ENCODE data around the gene PSMC3IP.

The PSMC3IP gene

DNA sequence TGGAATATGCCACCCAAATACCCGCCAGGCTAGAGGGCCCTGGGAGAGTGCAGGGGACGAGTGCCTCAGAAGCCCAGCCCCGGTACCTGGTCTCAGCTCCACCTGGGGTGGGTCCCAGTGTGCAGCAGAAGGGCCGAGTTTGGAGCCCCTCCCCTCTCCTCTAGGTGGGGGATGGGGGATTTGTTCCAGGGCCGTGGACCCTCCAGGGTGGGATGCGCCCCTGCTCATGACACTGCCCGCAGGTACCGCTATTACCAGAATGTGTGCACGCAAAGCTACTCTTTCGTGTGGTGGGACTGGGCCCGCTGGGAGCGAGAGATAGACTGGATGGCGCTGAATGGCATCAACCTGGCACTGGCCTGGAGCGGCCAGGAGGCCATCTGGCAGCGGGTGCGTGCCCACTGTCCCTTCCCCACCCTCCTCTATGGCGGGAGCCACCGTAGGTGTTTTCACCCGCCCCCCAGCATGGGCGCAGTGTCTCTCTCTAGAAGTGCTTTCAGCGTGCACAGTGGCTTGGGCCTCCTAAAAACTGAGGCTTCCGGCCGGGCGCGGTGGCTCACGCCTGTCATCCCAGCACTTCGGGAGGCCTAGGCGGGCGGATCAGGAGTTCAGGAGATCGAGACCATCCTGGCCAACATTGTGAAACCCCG, 40.2 kb downstream of the PSMC3IP start:
- no peak for TF ChIP-seq POLR2A (IDR thresholded peaks at IDR 0.05; ENCODE audit: extremely low read depth, insufficient read length)
- no peak for TF ChIP-seq CTCF (IDR thresholded peaks at IDR 0.05; ENCODE audit: low read depth, low read length)
- H3K4me3 ChIP-seq (ENCODE audit: low read depth, low read length), result peak overlapping the region; percentile 85
- DNase-seq (ENCODE audit: low read depth), result no peak

- peak; percentile 90 for DNase-seq (ENCODE audit: low read depth)
- TF ChIP-seq CTCF (IDR thresholded peaks at IDR 0.05; ENCODE audit: low read depth, low read length) (no peak), POLR2A (IDR thresholded peaks at IDR 0.05; ENCODE audit: extremely low read depth, insufficient read length) (peak; percentile 9), MYC (IDR thresholded peaks at IDR 0.05; ENCODE audit: low read depth, low read length) (peak; percentile 95)
- TF ChIP-seq, protein P1, sequence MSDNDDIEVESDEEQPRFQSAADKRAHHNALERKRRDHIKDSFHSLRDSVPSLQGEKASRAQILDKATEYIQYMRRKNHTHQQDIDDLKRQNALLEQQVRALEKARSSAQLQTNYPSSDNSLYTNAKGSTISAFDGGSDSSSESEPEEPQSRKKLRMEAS (IDR thresholded peaks at IDR 0.05; ENCODE audit: low read depth, low read length), result peak; percentile 93
- H3K4me3 ChIP-seq (ENCODE audit: low read depth, low read length), result peak overlapping the region; percentile 85
Measured at GRCh38 chr17:42536372-42537155, 41.0 kb downstream of the PSMC3IP start.

GRCh38 chr17:42536048-42536371, 41.5 kb downstream of the PSMC3IP start, which contains the start of gene NAGLU:
NAGLU (plus strand) TSS chr17:42536241; CDS start chr17:42536273, 32 bp downstream.
- peak; percentile 94 for DNase-seq (ENCODE audit: low read depth)
- H3K4me3 ChIP-seq (ENCODE audit: low read depth, low read length), result peak within 1 kb of the TSS; percentile 85
- no peak for TF ChIP-seq CTCF (IDR thresholded peaks at IDR 0.05; ENCODE audit: low read depth, low read length)
- peak; percentile 53; the same call in 1 of the 2 replicates for TF ChIP-seq MYC (IDR thresholded peaks at IDR 0.05; ENCODE audit: low read depth, low read length)
- TF ChIP-seq, protein P1 (IDR thresholded peaks at IDR 0.05; ENCODE audit: low read depth, low read length), result peak; percentile 98
- peak; percentile 44 for TF ChIP-seq POLR2A (IDR thresholded peaks at IDR 0.05; ENCODE audit: extremely low read depth, insufficient read length)

DNA sequence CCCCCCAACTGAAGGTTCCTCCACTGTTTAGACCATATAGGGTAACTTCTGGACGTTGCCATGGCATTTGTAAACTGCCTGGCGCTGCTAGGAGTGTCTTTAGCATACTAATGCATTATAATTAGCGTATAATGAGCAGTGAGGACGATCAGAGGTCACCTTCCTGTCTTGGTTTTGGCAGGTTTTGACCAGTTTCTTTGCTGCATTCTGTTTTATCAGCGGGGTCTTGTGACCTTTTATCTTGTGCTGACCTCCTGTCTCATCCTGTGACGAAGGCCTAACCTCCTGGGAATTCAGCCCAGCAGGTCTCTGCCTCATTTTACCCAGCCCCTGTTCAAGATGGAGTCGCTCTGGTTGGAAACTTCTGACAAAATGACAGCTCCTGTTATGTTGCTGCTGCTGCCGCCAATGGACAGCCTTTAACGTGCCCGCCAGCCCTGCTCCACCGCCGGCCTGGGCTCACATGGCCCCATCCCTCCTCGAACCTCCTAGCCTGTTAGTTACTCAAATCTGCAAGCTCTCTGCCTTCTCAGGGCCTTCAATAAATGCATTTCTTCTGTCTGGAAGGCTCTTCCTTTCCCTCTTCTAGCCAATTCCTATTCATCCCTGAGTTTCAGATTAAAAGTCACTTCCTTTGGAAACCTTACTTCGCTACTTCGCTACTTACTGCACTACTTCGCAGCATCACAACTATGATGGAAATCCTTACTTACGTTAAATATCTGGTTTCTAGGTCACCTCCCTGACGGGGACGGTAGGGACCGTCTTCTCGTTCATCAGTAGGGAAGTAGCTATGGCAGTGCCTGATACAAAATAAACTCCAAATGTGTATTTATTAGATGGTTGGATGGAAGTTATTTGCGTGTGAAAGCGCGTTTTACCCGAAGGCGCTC, 42.1 kb downstream of the PSMC3IP start:
- peak overlapping the region; percentile 56 for H3K4me3 ChIP-seq (ENCODE audit: low read depth, low read length)
- TF ChIP-seq MYC (IDR thresholded peaks at IDR 0.05; ENCODE audit: low read depth, low read length), result no peak
- no peak for TF ChIP-seq CTCF (IDR thresholded peaks at IDR 0.05; ENCODE audit: low read depth, low read length)
- no peak for TF ChIP-seq POLR2A (IDR thresholded peaks at IDR 0.05; ENCODE audit: extremely low read depth, insufficient read length)
- TF ChIP-seq, protein P1 (IDR thresholded peaks at IDR 0.05; ENCODE audit: low read depth, low read length), result no peak
- peak; percentile 24 for DNase-seq (ENCODE audit: low read depth)

DNA sequence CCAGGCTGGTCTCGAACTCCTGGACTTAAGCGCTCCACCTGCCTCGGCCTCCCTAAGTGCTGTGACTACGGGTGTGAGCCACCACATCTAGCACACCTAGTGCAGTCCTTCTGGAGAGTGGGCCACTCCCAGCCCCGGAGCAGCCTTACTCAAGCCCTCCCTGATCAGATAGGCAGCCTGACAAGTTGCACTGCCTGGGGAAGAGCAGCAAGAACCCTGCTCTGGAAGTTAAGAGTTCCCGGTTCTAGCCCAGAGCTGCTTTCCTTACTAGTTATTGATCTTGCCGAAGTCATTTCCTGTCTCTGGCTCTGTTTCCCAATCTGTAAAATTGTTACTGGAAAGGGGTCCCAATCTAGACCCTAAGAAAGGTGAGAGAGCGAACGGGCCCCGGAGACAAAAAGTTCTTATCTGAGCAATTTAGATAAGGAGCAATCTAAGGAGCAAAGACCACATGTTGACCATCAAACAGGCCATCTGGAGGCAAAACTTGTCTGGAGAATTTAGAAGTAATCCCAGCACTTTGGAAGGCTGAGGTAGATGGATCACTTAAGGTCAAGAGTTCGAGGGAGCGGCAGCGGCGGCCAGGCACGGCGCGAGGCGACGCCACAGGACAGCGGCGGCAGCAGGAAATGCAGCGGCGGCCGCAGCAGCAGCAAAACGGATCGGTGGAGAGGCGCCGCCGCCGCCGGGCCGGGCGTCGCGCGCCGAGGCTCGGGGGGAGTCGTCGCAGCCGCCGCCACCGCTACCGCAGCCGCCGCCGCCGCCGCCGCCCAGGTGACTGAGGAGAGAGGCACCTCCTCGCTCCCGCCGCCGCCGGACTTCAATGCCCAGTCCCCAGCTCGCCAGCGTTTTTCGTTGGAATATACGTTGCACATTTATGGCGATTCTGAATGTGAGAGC, 45.8 kb downstream of the PSMC3IP start:
- peak; percentile 80 for DNase-seq (ENCODE audit: low read depth)
- TF ChIP-seq CTCF (IDR thresholded peaks at IDR 0.05; ENCODE audit: low read depth, low read length) (no peak), POLR2A (IDR thresholded peaks at IDR 0.05; ENCODE audit: extremely low read depth, insufficient read length) (no peak), MYC (IDR thresholded peaks at IDR 0.05; ENCODE audit: low read depth, low read length) (no peak)
- TF ChIP-seq, protein P1 (IDR thresholded peaks at IDR 0.05; ENCODE audit: low read depth, low read length), result no peak
- H3K4me3 ChIP-seq (ENCODE audit: low read depth, low read length), result peak overlapping the region; percentile 55

All from NB4 (cell line).